HG02938 (cell line): ENCODE measurements around the gene SH3GL3.

ENCODE experiments used
- ATAC-seq: cut with Tn5 transposase; IDR thresholded peaks from one replicate; pipeline ENCODE4 v1.9.1; 2021; ENCODE audit warnings: mild to moderate bottlenecking, moderate library complexity; ENCODE audit not compliant: unreplicated experiment

The SH3GL3 gene

GRCh38 chr15:83565138-83565537 is 118.0 kb downstream of the SH3GL3 start:
- ATAC-seq, result no peak

DNA sequence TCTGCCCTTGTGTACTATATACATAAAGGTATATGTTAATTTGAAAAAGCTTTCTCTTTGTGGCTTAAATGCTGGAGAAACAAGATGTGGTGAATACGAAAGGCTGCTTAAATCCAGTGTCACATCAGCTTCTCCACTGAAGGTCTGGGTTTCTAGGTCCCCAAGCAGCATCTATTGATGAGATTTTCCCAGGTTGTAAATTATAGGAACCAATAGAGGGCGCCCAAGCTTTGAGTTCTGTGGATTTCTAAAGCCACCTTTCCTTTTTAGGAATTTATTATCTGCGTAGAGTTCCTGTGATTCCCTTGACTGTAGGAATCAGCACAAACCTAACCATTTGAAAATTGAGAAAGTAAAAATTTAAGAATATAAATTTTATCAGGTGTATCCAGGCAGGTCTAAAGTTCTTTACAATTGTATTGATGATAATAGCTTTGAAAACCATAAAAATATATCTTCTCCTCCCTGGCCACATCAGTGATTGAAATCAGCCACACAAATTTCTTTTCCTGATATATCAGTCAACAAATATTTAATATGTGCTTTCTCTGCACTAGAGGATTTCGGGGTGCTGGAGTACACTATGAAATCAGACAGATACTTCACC is 118.5 kb downstream of the SH3GL3 start:
- ATAC-seq, result no peak

DNA sequence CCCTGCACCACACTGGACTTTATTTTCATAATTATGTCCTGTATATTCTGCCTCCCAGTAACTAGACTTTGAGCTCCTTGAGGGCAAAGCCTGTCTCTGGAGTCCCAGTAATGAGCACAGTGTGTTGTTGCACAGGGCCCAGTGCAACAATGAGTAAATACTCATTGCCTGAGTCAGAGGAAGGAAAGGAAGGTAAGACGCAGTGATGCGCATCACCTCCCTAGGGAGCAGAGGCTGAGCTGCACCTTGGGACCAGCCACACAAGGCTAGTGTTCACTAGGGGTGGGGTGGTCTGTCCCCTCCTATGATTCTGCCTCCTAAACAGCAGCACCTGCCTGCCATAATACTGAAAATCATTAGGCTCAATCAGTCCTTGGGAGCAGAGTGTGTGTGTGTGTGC is 120.2 kb downstream of the SH3GL3 start:
- no peak for ATAC-seq

DNA sequence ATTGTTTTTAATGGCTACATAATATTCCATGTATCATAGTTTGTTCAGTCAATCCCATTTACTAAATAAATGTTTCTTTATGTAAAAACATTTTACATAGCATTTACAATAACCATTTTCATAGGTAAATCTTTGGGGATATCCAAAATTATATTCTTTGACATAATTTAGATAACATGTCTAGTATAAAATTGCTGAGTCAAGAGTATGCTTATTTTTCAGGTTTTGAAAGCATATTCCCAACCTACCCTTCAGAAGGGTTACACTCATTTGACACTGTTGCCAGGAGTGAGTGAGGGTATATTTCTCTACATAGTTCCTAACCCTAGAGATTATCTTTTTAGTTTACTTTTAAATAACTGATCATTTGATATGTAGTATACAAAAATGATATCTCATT is 122.2 kb downstream of the SH3GL3 start:
- ATAC-seq, result no peak

DNA sequence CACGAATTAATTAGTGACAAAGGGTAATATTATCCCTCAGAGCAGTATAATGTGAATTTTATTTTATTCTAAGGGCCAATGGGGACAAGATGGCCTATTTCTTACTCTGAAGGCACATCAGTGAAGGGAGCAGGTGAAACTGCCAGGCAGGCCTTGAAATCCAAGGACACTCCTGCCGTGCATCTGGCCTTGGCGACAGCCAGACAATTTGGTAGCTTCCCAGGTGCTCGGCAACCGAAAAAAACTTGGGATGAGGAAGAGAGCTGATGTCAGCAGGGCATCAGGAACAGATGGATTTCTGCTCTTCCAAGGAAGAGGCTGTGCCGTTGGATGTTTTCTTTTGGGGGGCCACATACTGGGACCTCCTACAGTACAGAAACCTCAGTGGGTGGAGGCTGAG is 123.6 kb downstream of the SH3GL3 start:
- no peak for ATAC-seq

DNA sequence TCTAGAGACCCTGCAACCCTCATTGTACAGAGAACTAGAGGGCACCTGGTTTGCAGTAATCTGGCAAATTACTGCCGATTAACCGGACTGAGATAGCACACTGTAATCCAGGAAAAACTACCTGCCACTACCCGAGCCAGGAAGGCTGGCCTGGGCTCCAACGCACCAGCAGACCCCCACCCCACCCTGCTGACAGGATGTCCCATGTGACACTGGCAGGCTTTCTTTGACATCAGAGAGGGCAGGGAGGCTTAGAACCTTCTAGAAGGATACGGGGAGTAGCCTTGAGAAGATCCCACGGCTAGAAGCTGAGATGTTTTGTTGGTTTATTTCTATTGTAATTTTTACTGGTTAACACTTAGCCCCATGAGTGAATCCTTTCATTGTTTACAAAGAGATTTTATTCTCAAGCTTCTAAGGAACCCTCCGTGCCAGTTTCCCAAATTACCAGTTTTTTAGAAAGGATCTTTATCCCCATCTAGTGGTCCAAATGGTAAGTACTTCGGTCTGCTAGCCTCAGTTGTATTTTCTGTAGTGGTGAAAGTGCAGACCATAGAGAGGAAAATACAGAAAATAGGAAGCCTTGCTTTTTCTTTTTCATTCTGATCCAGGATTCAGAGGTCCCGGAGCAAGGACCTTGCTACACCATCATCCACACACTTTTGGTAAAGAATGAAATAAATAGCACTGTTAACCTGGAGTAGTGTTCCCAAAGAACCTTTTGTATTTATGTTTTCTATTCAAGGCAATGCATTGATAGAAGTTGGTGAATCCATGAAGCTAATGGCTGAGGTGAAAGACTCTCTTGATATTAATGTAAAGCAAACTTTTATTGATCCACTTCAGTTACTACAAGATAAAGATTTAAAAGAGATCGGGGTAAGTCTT is 124.9 kb downstream of the SH3GL3 start:
- ATAC-seq, result no peak

DNA sequence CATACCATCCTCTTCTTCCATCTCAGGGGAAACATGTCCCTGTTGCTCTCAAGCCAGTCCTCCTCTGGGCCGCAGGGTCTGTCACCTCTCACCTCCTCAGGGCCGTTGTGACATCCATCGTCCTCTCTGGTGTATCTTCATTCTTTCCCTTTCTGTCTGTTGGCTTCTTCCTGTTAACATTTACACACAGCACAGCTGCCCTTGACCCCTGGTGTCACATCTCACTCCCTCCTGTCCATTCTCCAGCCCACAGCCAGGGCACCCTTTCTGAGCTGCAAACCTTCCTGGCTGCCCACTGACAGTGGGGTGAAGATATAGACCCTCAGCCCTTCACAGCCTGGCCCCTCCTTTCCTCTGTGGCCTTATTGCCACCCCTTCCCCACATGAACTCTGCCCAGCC is 127.2 kb downstream of the SH3GL3 start:
- no peak for ATAC-seq

- no peak for ATAC-seq
Measured at GRCh38 chr15:83578691-83579090, 131.6 kb downstream of the SH3GL3 start.

DNA sequence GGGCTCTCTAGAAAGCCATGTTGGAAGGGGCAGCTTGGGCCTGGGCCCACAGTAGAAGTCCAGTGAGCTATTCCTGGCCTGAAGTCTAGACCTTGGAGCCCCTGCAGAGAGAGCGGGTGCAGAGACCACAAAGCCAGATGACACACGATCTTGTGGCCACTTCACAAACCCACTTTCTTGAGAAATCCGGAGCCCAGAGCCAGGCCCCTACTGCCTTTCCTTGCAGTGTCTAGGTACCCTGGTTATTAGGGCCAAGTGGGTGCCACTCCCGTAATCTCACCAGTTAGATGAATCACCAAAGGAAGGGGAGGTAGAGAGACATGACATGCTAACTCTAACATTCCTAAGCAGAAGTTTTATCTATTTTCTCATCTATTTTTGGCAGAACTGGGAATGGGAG is 134.2 kb downstream of the SH3GL3 start:
- ATAC-seq, result no peak

DNA sequence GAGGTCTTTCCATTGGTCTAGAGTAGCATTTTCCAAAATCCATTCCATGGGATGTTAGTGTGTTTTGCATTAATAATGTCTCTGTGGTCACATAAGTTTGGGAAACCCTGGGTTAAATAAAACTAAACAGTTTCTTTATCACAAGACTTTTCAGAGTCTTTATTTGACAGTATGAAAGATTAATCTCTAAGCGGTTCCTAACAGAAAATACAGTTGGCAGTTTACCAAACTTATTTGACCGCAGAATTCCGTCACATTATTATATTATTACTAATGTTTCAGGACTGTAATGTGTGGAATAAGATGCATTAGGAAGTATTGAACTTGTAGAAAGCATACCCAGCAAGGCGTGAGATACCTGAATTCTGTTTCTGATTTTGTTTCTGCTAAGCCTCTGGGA is 135.2 kb downstream of the SH3GL3 start:
- no peak for ATAC-seq

DNA sequence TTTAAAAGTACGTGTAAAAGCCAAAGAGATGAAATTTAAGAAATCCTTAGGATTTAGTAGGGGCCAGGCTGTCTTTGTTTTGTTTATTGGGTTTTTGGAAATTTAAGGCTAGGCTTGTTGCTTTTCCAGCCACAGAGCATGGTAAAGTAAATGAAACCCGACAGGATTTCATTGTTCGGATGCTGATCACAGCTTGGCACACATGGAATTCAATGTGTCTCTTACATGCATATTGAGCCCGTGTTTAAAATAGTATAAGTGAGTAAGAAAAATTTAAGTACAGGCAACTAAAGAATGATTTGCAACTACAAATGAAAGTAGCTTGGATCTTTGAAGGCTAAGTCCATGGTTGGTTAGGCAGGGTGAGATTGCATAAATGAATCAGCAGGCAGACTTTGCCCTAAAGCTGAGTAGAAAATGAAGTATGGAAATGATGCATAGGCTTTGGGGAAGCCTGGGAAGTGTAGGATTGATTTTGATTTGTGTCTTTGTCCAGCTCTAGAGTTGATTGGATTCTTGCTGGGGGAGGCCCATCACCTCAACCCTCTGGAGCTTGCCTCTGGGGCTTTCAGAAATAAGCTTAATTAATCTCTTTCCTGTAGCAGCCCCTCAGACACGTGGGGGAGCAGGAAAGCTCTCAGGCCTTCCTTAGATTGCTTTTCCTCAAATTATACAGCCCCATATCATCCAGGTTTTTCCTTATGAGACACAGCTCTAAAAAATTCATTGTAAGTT is 138.6 kb downstream of the SH3GL3 start:
- ATAC-seq, result no peak

- ATAC-seq, result no peak
Measured at GRCh38 chr15:83587091-83587490, 139.9 kb downstream of the SH3GL3 start.

DNA sequence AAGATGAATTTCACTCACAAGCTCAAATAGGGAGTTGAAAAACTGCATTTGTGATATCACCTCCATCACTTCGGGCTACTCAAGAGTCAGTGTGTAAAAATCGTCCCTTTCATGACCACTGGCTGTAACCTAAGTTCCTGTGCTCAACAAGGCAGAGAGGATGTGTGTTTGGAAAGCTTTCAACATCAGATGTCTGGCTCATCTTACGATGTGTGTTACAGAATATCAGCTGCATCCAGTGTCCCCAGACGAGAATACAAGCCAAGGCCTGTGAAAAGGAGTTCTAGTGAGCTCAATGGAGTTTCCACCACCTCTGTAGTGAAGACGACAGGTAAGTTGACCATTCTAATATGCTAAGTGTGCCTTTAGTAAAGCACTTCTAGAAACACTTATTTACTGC is 141.3 kb downstream of the SH3GL3 start:
- ATAC-seq, result no peak

DNA sequence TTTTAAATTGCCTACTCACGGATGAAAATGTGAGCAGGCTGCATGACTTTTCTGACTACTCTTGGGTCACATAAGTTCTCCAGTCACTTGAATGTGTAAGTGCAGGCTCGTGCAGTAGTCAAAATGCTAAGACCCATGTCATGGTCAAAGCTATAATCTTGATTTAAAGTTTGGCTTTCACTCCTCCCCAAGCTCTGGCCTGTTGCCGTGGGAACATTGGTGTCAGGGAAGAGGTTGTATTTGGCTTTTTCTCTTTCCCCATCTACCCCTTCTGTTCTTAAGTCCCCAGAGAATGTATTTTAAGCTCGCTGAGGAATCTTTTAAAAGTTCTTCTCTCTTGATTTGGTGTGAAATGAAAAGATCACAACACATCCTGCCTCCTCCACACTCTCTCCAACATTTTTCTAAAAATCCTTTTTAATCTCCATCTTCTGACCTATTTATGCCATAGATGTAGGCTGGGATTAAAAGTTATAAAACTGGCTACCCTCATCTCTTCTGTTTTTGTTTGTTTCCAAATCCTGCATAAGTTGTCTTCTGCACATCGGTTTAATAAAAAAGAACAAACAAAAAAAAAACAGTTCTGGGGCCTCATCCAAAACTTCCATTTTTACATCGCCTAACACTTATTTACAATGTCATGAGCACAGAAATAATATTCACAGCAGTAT is 145.4 kb downstream of the SH3GL3 start:
- no peak for ATAC-seq

GRCh38 chr15:83595191-83595590 is 148.1 kb downstream of the SH3GL3 start:
- ATAC-seq, result no peak

GRCh38 chr15:83598031-83598430 is 150.9 kb downstream of the SH3GL3 start:
- no peak for ATAC-seq

DNA sequence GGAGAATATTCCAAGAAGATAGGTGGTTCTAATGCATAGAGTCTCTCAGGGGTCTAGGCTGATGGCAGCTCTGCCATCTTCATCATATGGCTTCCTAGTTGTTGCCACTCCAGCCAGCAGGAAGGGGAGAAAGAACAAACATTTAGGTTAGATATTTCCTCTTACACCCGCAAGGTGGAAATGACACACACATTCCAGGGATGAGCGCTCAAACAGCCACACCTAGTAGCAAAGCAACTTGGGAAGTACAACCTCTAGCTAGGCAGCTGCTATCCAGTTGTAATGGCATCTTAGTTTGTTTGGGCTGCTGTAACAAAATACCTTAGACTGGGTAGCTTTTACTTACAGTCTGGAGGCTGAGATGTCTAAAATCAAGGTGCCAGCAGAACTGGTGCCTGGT is 154.9 kb downstream of the SH3GL3 start:
- ATAC-seq, result no peak

DNA sequence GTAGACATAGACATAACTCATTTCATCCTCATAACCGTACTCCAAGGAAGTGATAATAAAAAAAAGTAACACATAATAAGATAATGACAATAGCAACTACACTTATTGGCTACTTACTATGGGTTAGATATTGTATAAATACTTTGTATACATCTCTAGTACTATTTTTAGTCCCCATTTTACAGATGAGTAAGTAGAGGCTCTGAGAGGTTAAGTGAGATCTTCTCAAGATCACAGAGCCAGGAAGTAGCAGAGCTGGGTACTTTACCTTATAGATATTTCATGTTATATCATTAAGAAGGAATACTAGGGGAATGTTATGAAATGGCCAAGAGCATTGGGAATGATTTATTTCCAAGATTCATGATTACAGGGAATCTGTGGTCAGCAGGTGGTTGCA is 157.4 kb downstream of the SH3GL3 start:
- ATAC-seq, result no peak

DNA sequence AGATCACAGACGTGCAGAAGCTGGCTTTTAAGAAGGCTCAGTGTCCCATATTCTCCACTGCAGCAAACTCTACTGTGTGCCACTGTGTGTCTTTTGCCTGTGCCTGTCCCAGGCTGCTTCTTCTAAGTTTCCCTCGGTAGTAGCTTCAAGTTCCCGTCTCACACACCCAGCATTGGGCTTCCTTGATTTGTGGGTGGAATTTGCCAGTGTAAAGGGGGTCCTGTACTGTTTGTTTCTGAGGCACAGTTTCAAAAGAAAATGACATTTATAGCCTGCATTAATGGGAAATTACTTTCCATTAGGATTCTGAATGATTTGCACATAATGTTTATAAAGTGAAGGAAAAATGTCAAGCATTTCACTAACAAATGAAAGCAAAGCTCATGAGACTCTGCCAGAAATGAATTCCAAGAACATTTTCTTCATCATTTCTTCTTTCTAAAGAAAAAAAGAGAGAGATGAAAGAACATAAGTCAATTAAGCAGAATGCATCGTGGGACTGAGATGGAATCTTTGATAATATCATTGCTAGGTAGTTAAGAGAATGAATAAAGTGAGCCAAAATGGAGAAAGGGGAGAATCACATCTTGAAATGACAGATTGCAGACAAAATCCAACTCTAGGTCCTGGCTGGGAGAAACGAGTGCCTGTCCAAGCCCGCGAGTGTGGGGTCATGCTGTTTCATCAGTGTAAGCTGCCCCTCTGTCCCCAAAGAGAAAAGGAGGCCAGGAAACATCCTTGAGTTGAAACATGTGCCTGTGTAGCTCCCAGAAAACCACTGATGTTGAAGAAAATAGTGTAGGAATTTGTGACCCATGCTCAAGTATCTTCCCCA is 158.2 kb downstream of the SH3GL3 start:
- no peak for ATAC-seq

GRCh38 chr15:83610132-83610531 is 163.0 kb downstream of the SH3GL3 start:
- no peak for ATAC-seq
